GM18867 (cell line): ENCODE measurements around the gene CDH24.
"Not testable (repeated sequence)": the region's sequence is repeated elsewhere in the genome, so short reads cannot be mapped to it uniquely, and the experiment has no call there.

ENCODE experiments used
- ATAC-seq: cut with Tn5 transposase; IDR thresholded peaks from one replicate; pipeline ENCODE4 v1.9.1; 2021; ENCODE audit warnings: mild to moderate bottlenecking, moderate library complexity; ENCODE audit not compliant: unreplicated experiment

Gene CDH24

GRCh38 chr14:23023795-23024152 is 33.5 kb downstream of the CDH24 start:
- no peak for ATAC-seq

GRCh38 chr14:23023022-23023794 is 34.1 kb downstream of the CDH24 start:
- no peak for ATAC-seq

GRCh38 chr14:23021889-23022442 is 35.4 kb downstream of the CDH24 start:
- no peak for ATAC-seq

GRCh38 chr14:23021434-23021833 is 35.9 kb downstream of the CDH24 start:
- ATAC-seq, result no peak

GRCh38 chr14:23020143-23021128 is 36.9 kb downstream of the CDH24 start:
- ATAC-seq, result no peak

GRCh38 chr14:23018107-23018506 is 39.2 kb downstream of the CDH24 start:
- no peak for ATAC-seq

- ATAC-seq, result no peak
These were observed 40.2 kb downstream of the CDH24 start for GRCh38 chr14:23017091-23017490.

GRCh38 chr14:23015618-23016017 is 41.7 kb downstream of the CDH24 start:
- ATAC-seq, result no peak

GRCh38 chr14:23013749-23014054 is 43.6 kb downstream of the CDH24 start:
- not testable (repeated sequence) for ATAC-seq

- ATAC-seq, result no peak
These were observed 44.1 kb downstream of the CDH24 start for GRCh38 chr14:23013054-23013748.

- ATAC-seq, result peak; percentile 44
These were observed 47.2 kb downstream of the CDH24 start, which contains the start of gene C14orf93 for GRCh38 chr14:23009939-23010726. Gene C14orf93 (minus strand): TSS chr14:23010143. CDS start chr14:22999023, 11,120 bp downstream.

GRCh38 chr14:23009483-23009938 is 47.8 kb downstream of the CDH24 start:
- ATAC-seq, result no peak

GRCh38 chr14:23008831-23009230 is 48.5 kb downstream of the CDH24 start:
- ATAC-seq, result no peak

- ATAC-seq, result peak; percentile 92
These were observed 50.5 kb downstream of the CDH24 start for GRCh38 chr14:23006544-23007419.

- ATAC-seq, result no peak
These were observed 51.2 kb downstream of the CDH24 start for GRCh38 chr14:23006188-23006534.

- ATAC-seq, result no peak
These were observed 51.7 kb downstream of the CDH24 start for GRCh38 chr14:23005451-23006187.

GRCh38 chr14:23004274-23004673 is 53.0 kb downstream of the CDH24 start:
- not testable (repeated sequence) for ATAC-seq

- no peak for ATAC-seq
These were observed 54.7 kb downstream of the CDH24 start for GRCh38 chr14:23002592-23002991.

GRCh38 chr14:23000860-23001259 is 56.5 kb downstream of the CDH24 start:
- no peak for ATAC-seq
